HCT116 (cell line): ENCODE data around the gene MUTYH. TPM values are rescaled to one million over a fixed set of nuclear protein-coding genes. Genes with fewer than 3 reads are reported as not detected.

Experiments
- ATAC-seq: fragments of 200-7000 bp; cut with Tn5 transposase; 2 replicates; pipeline ENCODE4 v1.9.1; 2020; ENCODE audit warnings: mild to moderate bottlenecking, moderate library complexity
- BruUV-seq: library from RNA; stranded (reverse); fragments of 400-500 nt; replicated peaks from 2 replicates; lab custom pipeline; 2021; lab: Mats Ljungman, UMichigan
- CTCF ChIA-PET: fragments of 300-600 bp; sonication (Branson Sonifier 250); formaldehyde crosslinking; loops from one replicate; lab custom pipeline; 2021; ENCODE audit warnings: antibody characterized with exemption; lab: Charles Lee
- POLR2A ChIA-PET: fragments of 300-600, 350-600 bp; sonication (Branson Sonifier 250); formaldehyde crosslinking; loops from one replicate; lab custom pipeline; 2021; ENCODE audit warnings: antibody characterized with exemption; lab: Charles Lee
- RAD21 ChIA-PET, 2 experiments: fragments of 300-600 bp; sonication (Branson Sonifier 250); formaldehyde crosslinking; loops; one replicate each; lab custom pipeline; 2023; ENCODE audit warnings: low total read pairs in 2 of 2; ENCODE audit not compliant: uncharacterized antibody in 2 of 2, unreplicated experiment in 2 of 2, low non-redundant PET in 1 of 2; lab: Charles Lee
- DNase-seq: peaks from one replicate; pipeline ENCODE4 v3.0.0-alpha.2; 2010; ENCODE audit warnings: low read depth, low spot score
- H2AFZ ChIP-seq: fragments of 200-600 bp; shearing (Covaris generic), sonication (generic); 2 replicates; pipeline ENCODE4 v1.6.1; 2017; ENCODE audit warnings: low read depth, mixed run types, mixed read lengths, antibody characterized with exemption, low read length; ENCODE audit not compliant: poor library complexity, severe bottlenecking
- H3K27ac ChIP-seq: 2 replicates; pipeline ENCODE4 v1.5.1; 2012; ENCODE audit warnings: low read depth, low read length
- H3K27me3 ChIP-seq: fragments of 200-600 bp; sonication (generic); 2 replicates; pipeline ENCODE4 v1.6.1; 2016; ENCODE audit warnings: mixed run types, low read length, mixed read lengths; ENCODE audit not compliant: insufficient read depth
- H3K36me3 ChIP-seq, 2 experiments: fragments of 200-500 bp in 1 of 2; fragments of 200-600 bp in 1 of 2; sonication (Bioruptor generic) in 1 of 2; sonication (generic) in 1 of 2; 2 replicates each; pipeline versions ENCODE4 v1.5.1 to v1.6.1; 2014 to 2016; ENCODE audit warnings: low read length in 2 of 2, inconsistent platforms in 1 of 2, mixed read lengths in 1 of 2, mixed run types in 1 of 2; ENCODE audit not compliant: insufficient read depth in 2 of 2, control insufficient read depth in 1 of 2
- H3K4me1 ChIP-seq, 2 experiments: fragments of 200-600 bp in 1 of 2; sonication (generic) in 1 of 2; 2 replicates each; pipeline versions ENCODE4 v1.5.1 to v1.6.1; 2012 to 2017; ENCODE audit warnings: low read length in 2 of 2, inconsistent platforms in 1 of 2, mild to moderate bottlenecking in 1 of 2, mixed read lengths in 1 of 2, mixed run types in 1 of 2, moderate library complexity in 1 of 2; ENCODE audit not compliant: insufficient read depth in 2 of 2, control insufficient read depth in 1 of 2
- H3K4me2 ChIP-seq: fragments of 200-600 bp; sonication (generic); 2 replicates; pipeline ENCODE4 v1.6.1; 2017; ENCODE audit warnings: mixed run types, low read length, mixed read lengths
- H3K4me3 ChIP-seq, 2 experiments: fragments of 200-600 bp in 1 of 2; sonication (generic) in 1 of 2; replicated peaks in 1 of 2; 2 replicates each; pipeline ENCODE4 v1.5.1; 2011 to 2016; ENCODE audit warnings: low read length in 2 of 2, control low read depth in 1 of 2, low read depth in 1 of 2, mild to moderate bottlenecking in 1 of 2, mixed read lengths in 1 of 2, mixed run types in 1 of 2
- H3K79me2 ChIP-seq: fragments of 200-600 bp; sonication (generic); 2 replicates; pipeline ENCODE4 v1.6.1; 2017; ENCODE audit warnings: mild to moderate bottlenecking, mixed run types, low read length, moderate library complexity, mixed read lengths; ENCODE audit not compliant: insufficient read depth
- H3K9ac ChIP-seq: fragments of 200-600 bp; sonication (generic); 2 replicates; pipeline ENCODE4 v1.6.1; 2016; ENCODE audit warnings: low read length, mixed read lengths
- H3K9me2 ChIP-seq: fragments of 200-600 bp; sonication (generic), shearing (Covaris generic); 2 replicates; pipeline ENCODE4 v1.6.1; 2017; ENCODE audit warnings: mixed run types, mild to moderate bottlenecking, moderate library complexity; ENCODE audit not compliant: insufficient read depth
- H3K9me3 ChIP-seq, 2 experiments: fragments of 200-500 bp in 1 of 2; fragments of 200-600 bp in 1 of 2; sonication (Bioruptor generic) in 1 of 2; sonication (generic) in 1 of 2; 2 replicates each; pipeline ENCODE4 v1.6.1; 2014 to 2017; ENCODE audit warnings: low read length in 2 of 2, mixed read lengths in 2 of 2, inconsistent platforms in 1 of 2, low read depth in 1 of 2, mild to moderate bottlenecking in 1 of 2, mixed run types in 1 of 2, moderate library complexity in 1 of 2; ENCODE audit not compliant: control insufficient read depth in 1 of 2, insufficient read depth in 1 of 2
- H4K20me1 ChIP-seq: fragments of 200-600 bp; sonication (generic), shearing (Covaris generic); 2 replicates; pipeline ENCODE4 v1.6.1; 2017; ENCODE audit warnings: mixed run types, mild to moderate bottlenecking, moderate library complexity; ENCODE audit not compliant: insufficient read depth
- CBX3 ChIP-seq: IDR thresholded peaks from 2 replicates; pipeline ENCODE4 v1.6.1; 2012; ENCODE audit warnings: low read depth
- CEBPB ChIP-seq: IDR thresholded peaks from 2 replicates; pipeline ENCODE4 v1.6.1; 2012; ENCODE audit warnings: low read depth
- FOSL1 ChIP-seq: IDR thresholded peaks from 2 replicates; pipeline ENCODE4 v1.6.1; 2012; ENCODE audit warnings: low read depth
- JUND ChIP-seq: IDR thresholded peaks from 2 replicates; pipeline ENCODE4 v1.6.1; 2012
- POLR2A ChIP-seq: IDR thresholded peaks from 2 replicates; pipeline ENCODE4 v1.7.0; 2011; ENCODE audit warnings: borderline replicate concordance; ENCODE audit not compliant: insufficient read depth, insufficient read length; ENCODE audit errors: extremely low read depth
- RAD21 ChIP-seq: IDR thresholded peaks from 2 replicates; pipeline ENCODE4 v1.6.1; 2012; ENCODE audit warnings: low read depth, mild to moderate bottlenecking
- SP1 ChIP-seq: IDR thresholded peaks from 2 replicates; pipeline ENCODE4 v1.6.1; 2012; ENCODE audit warnings: low read depth
- TCF7L2 ChIP-seq: IDR thresholded peaks from 2 replicates; pipeline ENCODE4 v1.7.0; 2011; ENCODE audit warnings: borderline replicate concordance, inconsistent platforms; ENCODE audit not compliant: insufficient read depth, insufficient read length; ENCODE audit errors: extremely low read depth
- ZFX ChIP-seq: fragments of 450-650 bp; IDR thresholded peaks from 2 replicates; pipeline ENCODE4 v1.6.1; 2017
- ZNF274 ChIP-seq: fragments of 200-500 bp; sonication (Bioruptor generic); IDR thresholded peaks from 2 replicates; pipeline ENCODE4 v1.6.1; 2014; ENCODE audit warnings: mild to moderate bottlenecking, low read depth, low read length, inconsistent platforms
- intact Hi-C: fragments of 100-400 bp; cut with micrococcal nuclease; formaldehyde crosslinking; loops from 2 replicates; pipeline ENCODE4 v1.10.0; 2022
- total RNA-seq: library from RNA; stranded (reverse); gene quantifications from one replicate; pipeline ENCODE4 v1.2.1, GENCODE V29; 2021; ENCODE audit not compliant: unreplicated experiment
- TF ChIP-seq, protein P1 (sequence below), 3 experiments: fragments of 200-600 bp in 1 of 3; sonication (generic) in 1 of 3; IDR thresholded peaks in 2 of 3; conservative IDR thresholded peaks in 1 of 3; 2 replicates each; pipeline ENCODE4 v1.5.1; 2012 to 2017; ENCODE audit warnings: low read depth in 2 of 3, low read length in 2 of 3, antibody characterized with exemption in 1 of 3, borderline replicate concordance in 1 of 3, control low read depth in 1 of 3, mild to moderate bottlenecking in 1 of 3, mixed read lengths in 1 of 3, mixed run types in 1 of 3, moderate library complexity in 1 of 3; ENCODE audit not compliant: insufficient read depth in 1 of 3
- TF ChIP-seq, protein P2 (sequence below): IDR thresholded peaks from 2 replicates; pipeline ENCODE4 v1.6.1; 2012
- TF ChIP-seq, protein P3 (sequence below): IDR thresholded peaks from 2 replicates; pipeline ENCODE4 v1.6.1; 2012

MUTYH gene
- total RNA-seq, 1 experiment from 2014 or later: 44.8 TPM

DNA sequence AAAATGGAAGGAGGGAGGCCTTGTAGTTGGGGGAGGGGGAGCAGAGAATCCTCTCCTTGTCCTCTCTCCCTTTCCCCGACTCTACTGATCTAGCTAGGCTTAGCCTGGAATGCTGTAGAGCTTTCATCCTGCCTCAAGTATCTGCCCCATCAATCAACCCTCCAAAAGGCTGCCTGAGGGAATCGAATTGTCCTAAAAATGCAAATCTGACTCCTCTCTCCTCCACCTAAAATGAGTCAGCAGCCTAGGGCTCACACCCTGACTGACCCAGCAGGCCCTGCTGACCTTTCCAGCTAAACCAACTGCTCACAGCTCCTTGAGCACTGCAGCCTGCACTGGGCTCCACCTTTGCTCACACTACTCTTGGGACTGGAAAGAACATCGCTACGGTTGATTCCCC, 10.8 kb downstream of the MUTYH start:
- intact Hi-C loops: no loop called here
- H3K4me2 ChIP-seq: no peak overlapping the region
- no peaks in the 10 kb centered on the region for H3K9me3 ChIP-seq
- ChIA-PET CTCF (no interaction called here), RAD21 (no interaction called here), POLR2A (interaction anchor here (0.7 kb wide), 1 partner anchor 189 kb away, joined by 4 read pairs; no protein-coding TSS in a partner anchor)
- BruUV-seq: no TSS peak
- ATAC-seq (no peak; the same call in 1 of the 2 replicates), DNase-seq (no peak)
- no peaks in the 10 kb centered on the region for H4K20me1 ChIP-seq
- no peak overlapping the region for H3K27ac ChIP-seq
- no peaks in the 10 kb centered on the region for H3K79me2 ChIP-seq
- no peak overlapping the region for H2AFZ ChIP-seq
- H3K9ac ChIP-seq: no peak overlapping the region
- H3K4me3 ChIP-seq: no peak overlapping the region
- H3K36me3 ChIP-seq: peaks cover 0 to 5% of the 10 kb centered on the region in 2 experiments; a peak in 1 of 4 replicates
- TF ChIP-seq SP1 (no peak), RAD21 (no peak), POLR2A (no peak), CBX3 (no peak), CEBPB (no peak), ZNF274 (no peak), TCF7L2 (no peak), FOSL1 (no peak), JUND (no peak), ZFX (no peak)
- TF ChIP-seq, protein P1, sequence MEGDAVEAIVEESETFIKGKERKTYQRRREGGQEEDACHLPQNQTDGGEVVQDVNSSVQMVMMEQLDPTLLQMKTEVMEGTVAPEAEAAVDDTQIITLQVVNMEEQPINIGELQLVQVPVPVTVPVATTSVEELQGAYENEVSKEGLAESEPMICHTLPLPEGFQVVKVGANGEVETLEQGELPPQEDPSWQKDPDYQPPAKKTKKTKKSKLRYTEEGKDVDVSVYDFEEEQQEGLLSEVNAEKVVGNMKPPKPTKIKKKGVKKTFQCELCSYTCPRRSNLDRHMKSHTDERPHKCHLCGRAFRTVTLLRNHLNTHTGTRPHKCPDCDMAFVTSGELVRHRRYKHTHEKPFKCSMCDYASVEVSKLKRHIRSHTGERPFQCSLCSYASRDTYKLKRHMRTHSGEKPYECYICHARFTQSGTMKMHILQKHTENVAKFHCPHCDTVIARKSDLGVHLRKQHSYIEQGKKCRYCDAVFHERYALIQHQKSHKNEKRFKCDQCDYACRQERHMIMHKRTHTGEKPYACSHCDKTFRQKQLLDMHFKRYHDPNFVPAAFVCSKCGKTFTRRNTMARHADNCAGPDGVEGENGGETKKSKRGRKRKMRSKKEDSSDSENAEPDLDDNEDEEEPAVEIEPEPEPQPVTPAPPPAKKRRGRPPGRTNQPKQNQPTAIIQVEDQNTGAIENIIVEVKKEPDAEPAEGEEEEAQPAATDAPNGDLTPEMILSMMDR (IDR thresholded peaks at IDR 0.05 in 2 of 3, conservative IDR thresholded peaks at IDR 0.05 in 1 of 3; ENCODE audit: borderline replicate concordance in 1 of 3, insufficient read depth in 1 of 3, low read depth in 2 of 3, low read length in 2 of 3): no peak
- TF ChIP-seq, protein P2, sequence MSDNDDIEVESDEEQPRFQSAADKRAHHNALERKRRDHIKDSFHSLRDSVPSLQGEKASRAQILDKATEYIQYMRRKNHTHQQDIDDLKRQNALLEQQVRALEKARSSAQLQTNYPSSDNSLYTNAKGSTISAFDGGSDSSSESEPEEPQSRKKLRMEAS: no peak
- TF ChIP-seq, protein P3, sequence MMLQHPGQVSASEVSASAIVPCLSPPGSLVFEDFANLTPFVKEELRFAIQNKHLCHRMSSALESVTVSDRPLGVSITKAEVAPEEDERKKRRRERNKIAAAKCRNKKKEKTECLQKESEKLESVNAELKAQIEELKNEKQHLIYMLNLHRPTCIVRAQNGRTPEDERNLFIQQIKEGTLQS: no peak
- no peaks in the 10 kb centered on the region for H3K27me3 ChIP-seq
- H3K9me2 ChIP-seq: no peaks in the 10 kb centered on the region
- peaks cover 0 to 7% of the 10 kb centered on the region in 2 experiments; a peak in 2 of 4 replicates for H3K4me1 ChIP-seq
